HepG2 (cell line): Measurements from ENCODE around the gene BCAR3. TPM values are rescaled to one million over a fixed set of nuclear protein-coding genes. Genes with fewer than 3 reads are reported as not detected.

Source experiments
- ATAC-seq: fragments of 200-7000 bp; cut with Tn5 transposase; 3 replicates; pipeline ENCODE4 v1.9.1; 2020; ENCODE audit warnings: mild to moderate bottlenecking, moderate library complexity
- BruUV-seq: library from RNA; stranded (reverse); fragments of 400-500 nt; replicated peaks from 2 replicates; lab custom pipeline; 2021; lab: Mats Ljungman, UMichigan
- CTCF ChIA-PET: fragments of 300-600 bp; formaldehyde crosslinking; extraction: SDS; loops from one replicate; lab custom pipeline; 2021; ENCODE audit warnings: low total read pairs, inconsistent platforms, low intra/inter-chr PET ratio; lab: Yijun Ruan, JAX
- POLR2A ChIA-PET: fragments of 350-600 bp; sonication (Branson Sonifier 250); formaldehyde crosslinking; loops from one replicate; lab custom pipeline; 2020; ENCODE audit warnings: antibody characterized with exemption, inconsistent platforms; lab: Yijun Ruan, JAX
- DNase-seq: peaks from one replicate; pipeline ENCODE4 v3.0.0-alpha.2; 2015; ENCODE audit warnings: low spot score
- FAIRE-seq: peaks from 3 replicates; lab custom pipeline; 2011; peaks lifted over from hg19 to GRCh38; lab: Jason Lieb, UNC
- H2AFZ ChIP-seq: one replicate; pipeline ENCODE4 v1.6.1; 2011; ENCODE audit warnings: low read length, inconsistent platforms
- H3K27ac ChIP-seq: fragments of 300-600 bp; 3 replicates; pipeline ENCODE4 v1.8.0; 2011; ENCODE audit warnings: mixed run types, mild to moderate bottlenecking, mixed read lengths, low read length, inconsistent platforms; ENCODE audit not compliant: insufficient read depth; ENCODE audit errors: extremely low read length
- H3K27me3 ChIP-seq, 2 experiments: fragments of 200-600 bp in 1 of 2; 2 replicates in 1 of 2; 3 replicates in 1 of 2; pipeline versions ENCODE4 v1.6.0 to v1.8.0; 2011; ENCODE audit warnings: low read length in 2 of 2, mild to moderate bottlenecking in 2 of 2, moderate library complexity in 2 of 2, inconsistent platforms in 1 of 2; ENCODE audit not compliant: insufficient read depth in 2 of 2, control insufficient read depth in 1 of 2
- H3K36me3 ChIP-seq, 2 experiments: fragments of 200-600 bp in 1 of 2; replicated peaks in 1 of 2; 2 replicates in 1 of 2; 3 replicates in 1 of 2; pipeline versions ENCODE4 v1.5.1 to v1.8.0; 2011; ENCODE audit warnings: low read length in 2 of 2, inconsistent platforms in 1 of 2; ENCODE audit not compliant: insufficient read depth in 2 of 2, control insufficient read depth in 1 of 2
- H3K4me1 ChIP-seq: 2 replicates; pipeline ENCODE4 v1.5.1; 2012; ENCODE audit warnings: low read length, inconsistent platforms; ENCODE audit not compliant: insufficient read depth
- H3K4me2 ChIP-seq: 2 replicates; pipeline ENCODE4 v1.6.0; 2011; ENCODE audit warnings: low read depth, low read length, inconsistent platforms
- H3K4me3 ChIP-seq, 3 experiments: fragments of 200-600 bp in 1 of 3; sonication (generic), shearing (Covaris generic) in 1 of 3; replicated peaks in 1 of 3; 2 replicates each; pipeline ENCODE4 v1.5.1; 2011 to 2016; ENCODE audit warnings: low read length in 3 of 3, inconsistent platforms in 2 of 3, low read depth in 2 of 3, mild to moderate bottlenecking in 2 of 3, control low read depth in 1 of 3, mixed read lengths in 1 of 3; ENCODE audit not compliant: insufficient read depth in 1 of 3
- H3K79me2 ChIP-seq: one replicate; pipeline ENCODE4 v1.6.1; 2011; ENCODE audit warnings: low read length, inconsistent platforms; ENCODE audit not compliant: insufficient read depth
- H3K9ac ChIP-seq: 2 replicates; pipeline ENCODE4 v1.6.0; 2011; ENCODE audit warnings: mild to moderate bottlenecking, low read depth, low read length, inconsistent platforms; ENCODE audit not compliant: insufficient read depth
- H3K9me3 ChIP-seq: 2 replicates; pipeline ENCODE4 v1.5.1; 2012; ENCODE audit warnings: mild to moderate bottlenecking, low read length
- H4K20me1 ChIP-seq: 2 replicates; pipeline ENCODE4 v1.6.0; 2011; ENCODE audit warnings: inconsistent platforms, mild to moderate bottlenecking, low read length, moderate library complexity; ENCODE audit not compliant: insufficient read depth
- KMT2B ChIP-seq: IDR thresholded peaks from 2 replicates; pipeline ENCODE4 v1.6.1; 2016; ENCODE audit warnings: missing genetic modification reagents, missing compliant biosample characterization
- ZFP41 ChIP-seq: sonication (generic); formaldehyde crosslinking; IDR thresholded peaks from 2 replicates; pipeline ENCODE4 v1.4.0; 2020; ENCODE audit warnings: mild to moderate bottlenecking, missing genetic modification reagents, borderline replicate concordance
- WGBS: methylation state at CpG from one replicate; pipeline ENCODE4 v1.1.6; 2017; ENCODE audit warnings: low lambda C conversion rate; 5-methylcytosine and 5-hydroxymethylcytosine counted together
- in situ Hi-C: cut with HindIII; loops from 2 replicates; pipeline ENCODE4 v1.10.0; 2017; ENCODE audit warnings: low pct_unique_long_range_greater_than_20kb; ENCODE audit not compliant: extremely low pct_ligation_motif_present
- intact Hi-C: fragments of 100-400 bp; cut with micrococcal nuclease; formaldehyde crosslinking; loops from one replicate; pipeline ENCODE4 v1.10.0; 2022; ENCODE audit not compliant: unreplicated experiment
- polyA plus RNA-seq, 8 experiments: library from polyadenylated mRNA; depleted of rRNA in 3 of 8; stranded (reverse) in 7 of 8; unstranded in 1 of 8; fragments of >200 nt; fragmentation: Illumina TruSeq in 4 of 8; extraction: Trizol in 4 of 8; gene quantifications; 2 replicates each; pipeline versions ENCODE4 v1.2.1 to v1.2.3, GENCODE V29; 2011 to 2016; ENCODE audit warnings: low read depth in 4 of 8, missing spikeins in 1 of 8, mixed read lengths in 1 of 8; ENCODE audit not compliant: insufficient read depth in 1 of 8
- total RNA-seq, 5 experiments: library from RNA; depleted of rRNA; stranded (reverse); fragments of >200 nt; fragmentation: Illumina TruSeq; extraction: Trizol; gene quantifications; 2 replicates each; pipeline ENCODE4 v1.2.3, GENCODE V29; 2016; ENCODE audit warnings: low read depth in 1 of 5
- TF ChIP-seq, protein P1 (sequence below): sonication (generic); formaldehyde crosslinking; IDR thresholded peaks from 2 replicates; pipeline ENCODE4 v1.4.0; 2020; ENCODE audit warnings: missing genetic modification reagents
- TF ChIP-seq, protein P2 (sequence below): sonication (generic); formaldehyde crosslinking; IDR thresholded peaks from 2 replicates; pipeline ENCODE4 v1.4.0; 2020; ENCODE audit warnings: missing genetic modification reagents, borderline replicate concordance
- TF ChIP-seq, protein P3 (sequence below): sonication (generic); formaldehyde crosslinking; IDR thresholded peaks from 2 replicates; pipeline ENCODE4 v1.5.1; 2020; ENCODE audit warnings: mild to moderate bottlenecking, missing genetic modification reagents, borderline replicate concordance
- TF ChIP-seq, protein P4 (sequence below): sonication (generic); formaldehyde crosslinking; IDR thresholded peaks from 2 replicates; pipeline ENCODE4 v1.5.0; 2020; ENCODE audit warnings: missing genetic modification reagents, mild to moderate bottlenecking, borderline replicate concordance
- TF ChIP-seq, protein P5 (sequence below): sonication (generic); formaldehyde crosslinking; IDR thresholded peaks from 2 replicates; pipeline ENCODE4 v1.5.0; 2020; ENCODE audit warnings: missing genetic modification reagents, mild to moderate bottlenecking, borderline replicate concordance

Gene BCAR3
- total and polyA plus RNA-seq, 2 of the 13 experiments (the other 11 are each of a cell fraction or from before 2014, with no cell fraction given): 3.6 to 4.8 TPM

DNA sequence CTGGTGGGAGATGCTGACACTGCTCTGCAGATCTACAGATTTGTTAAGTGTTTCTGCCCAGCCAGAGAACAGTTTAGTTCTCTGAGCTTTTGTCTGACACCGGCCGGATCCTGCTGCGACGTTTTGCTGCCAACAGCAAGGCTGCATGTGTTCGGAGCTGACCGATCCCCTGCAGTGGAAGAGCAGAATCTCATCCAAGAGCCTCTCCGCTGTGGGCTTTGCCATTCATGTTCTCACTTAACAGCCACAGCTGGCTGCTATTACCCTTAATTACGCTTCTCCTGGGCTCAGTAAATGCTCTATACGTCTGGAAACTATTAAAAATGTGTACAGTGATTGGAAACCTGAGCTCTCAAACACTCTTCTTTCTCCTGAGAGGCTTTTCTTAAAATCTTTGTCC is 105.3 kb downstream of the BCAR3 start (continued):
- TF ChIP-seq, protein P1, sequence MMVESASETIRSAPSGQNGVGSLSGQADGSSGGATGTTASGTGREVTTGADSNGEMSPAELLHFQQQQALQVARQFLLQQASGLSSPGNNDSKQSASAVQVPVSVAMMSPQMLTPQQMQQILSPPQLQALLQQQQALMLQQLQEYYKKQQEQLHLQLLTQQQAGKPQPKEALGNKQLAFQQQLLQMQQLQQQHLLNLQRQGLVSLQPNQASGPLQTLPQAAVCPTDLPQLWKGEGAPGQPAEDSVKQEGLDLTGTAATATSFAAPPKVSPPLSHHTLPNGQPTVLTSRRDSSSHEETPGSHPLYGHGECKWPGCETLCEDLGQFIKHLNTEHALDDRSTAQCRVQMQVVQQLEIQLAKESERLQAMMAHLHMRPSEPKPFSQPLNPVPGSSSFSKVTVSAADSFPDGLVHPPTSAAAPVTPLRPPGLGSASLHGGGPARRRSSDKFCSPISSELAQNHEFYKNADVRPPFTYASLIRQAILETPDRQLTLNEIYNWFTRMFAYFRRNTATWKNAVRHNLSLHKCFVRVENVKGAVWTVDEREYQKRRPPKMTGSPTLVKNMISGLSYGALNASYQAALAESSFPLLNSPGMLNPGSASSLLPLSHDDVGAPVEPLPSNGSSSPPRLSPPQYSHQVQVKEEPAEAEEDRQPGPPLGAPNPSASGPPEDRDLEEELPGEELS (CRISPR knock-in tag): no peak
- no peak for TF ChIP-seq ZFP41
- TF ChIP-seq, protein P2, sequence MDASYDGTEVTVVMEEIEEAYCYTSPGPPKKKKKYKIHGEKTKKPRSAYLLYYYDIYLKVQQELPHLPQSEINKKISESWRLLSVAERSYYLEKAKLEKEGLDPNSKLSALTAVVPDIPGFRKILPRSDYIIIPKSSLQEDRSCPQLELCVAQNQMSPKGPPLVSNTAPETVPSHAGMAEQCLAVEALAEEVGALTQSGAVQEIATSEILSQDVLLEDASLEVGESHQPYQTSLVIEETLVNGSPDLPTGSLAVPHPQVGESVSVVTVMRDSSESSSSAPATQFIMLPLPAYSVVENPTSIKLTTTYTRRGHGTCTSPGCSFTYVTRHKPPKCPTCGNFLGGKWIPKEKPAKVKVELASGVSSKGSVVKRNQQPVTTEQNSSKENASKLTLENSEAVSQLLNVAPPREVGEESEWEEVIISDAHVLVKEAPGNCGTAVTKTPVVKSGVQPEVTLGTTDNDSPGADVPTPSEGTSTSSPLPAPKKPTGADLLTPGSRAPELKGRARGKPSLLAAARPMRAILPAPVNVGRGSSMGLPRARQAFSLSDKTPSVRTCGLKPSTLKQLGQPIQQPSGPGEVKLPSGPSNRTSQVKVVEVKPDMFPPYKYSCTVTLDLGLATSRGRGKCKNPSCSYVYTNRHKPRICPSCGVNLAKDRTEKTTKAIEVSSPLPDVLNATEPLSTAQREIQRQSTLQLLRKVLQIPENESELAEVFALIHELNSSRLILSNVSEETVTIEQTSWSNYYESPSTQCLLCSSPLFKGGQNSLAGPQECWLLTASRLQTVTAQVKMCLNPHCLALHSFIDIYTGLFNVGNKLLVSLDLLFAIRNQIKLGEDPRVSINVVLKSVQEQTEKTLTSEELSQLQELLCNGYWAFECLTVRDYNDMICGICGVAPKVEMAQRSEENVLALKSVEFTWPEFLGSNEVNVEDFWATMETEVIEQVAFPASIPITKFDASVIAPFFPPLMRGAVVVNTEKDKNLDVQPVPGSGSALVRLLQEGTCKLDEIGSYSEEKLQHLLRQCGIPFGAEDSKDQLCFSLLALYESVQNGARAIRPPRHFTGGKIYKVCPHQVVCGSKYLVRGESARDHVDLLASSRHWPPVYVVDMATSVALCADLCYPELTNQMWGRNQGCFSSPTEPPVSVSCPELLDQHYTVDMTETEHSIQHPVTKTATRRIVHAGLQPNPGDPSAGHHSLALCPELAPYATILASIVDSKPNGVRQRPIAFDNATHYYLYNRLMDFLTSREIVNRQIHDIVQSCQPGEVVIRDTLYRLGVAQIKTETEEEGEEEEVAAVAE (CRISPR knock-in tag): no peak

DNA sequence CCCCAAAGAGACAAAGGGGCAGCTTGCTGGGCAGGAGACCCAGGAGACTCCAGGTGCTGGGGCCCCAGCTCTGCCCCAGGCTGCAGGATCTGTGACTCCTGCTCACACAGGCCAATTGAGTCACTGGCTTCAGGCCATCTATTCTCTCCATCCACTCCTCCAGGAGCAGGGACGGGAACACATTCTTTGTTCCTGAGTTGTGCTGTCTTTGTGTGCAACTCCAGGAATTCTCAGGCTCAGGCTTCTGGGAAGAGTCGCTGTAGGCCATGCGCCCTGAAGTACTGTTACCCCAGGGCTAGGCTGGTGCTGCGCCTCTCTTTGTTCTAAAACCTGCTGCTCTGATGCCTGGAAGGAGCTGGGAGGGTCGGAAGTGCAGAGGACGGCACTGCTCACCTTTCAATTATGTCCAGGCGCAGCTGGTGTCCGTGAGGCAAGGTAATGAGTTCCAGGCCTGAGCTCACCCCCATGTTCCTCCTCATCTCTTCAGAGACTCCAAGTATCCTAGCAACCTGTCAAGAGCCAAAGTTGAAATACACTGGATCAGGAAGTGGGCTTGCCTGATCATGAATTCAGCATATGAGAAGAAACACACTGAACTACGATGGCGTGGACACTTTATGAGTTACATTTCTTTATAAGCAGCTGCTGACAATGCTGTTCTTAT is 105.9 kb downstream of the BCAR3 start:
- H3K9me3 ChIP-seq: no peaks in the 10 kb centered on the region
- no peaks in the 10 kb centered on the region for H3K79me2 ChIP-seq
- H3K4me3 ChIP-seq: no peak overlapping the region
- FAIRE-seq (no peak), ATAC-seq (no peak), DNase-seq (no peak)
- peaks cover 20% of the 10 kb centered on the region for H3K4me1 ChIP-seq
- H3K36me3 ChIP-seq: peaks cover 5 to 15% of the 10 kb centered on the region in 2 experiments
- no peaks in the 10 kb centered on the region for H3K27me3 ChIP-seq
- no peak overlapping the region for H3K4me2 ChIP-seq
- no TSS peak for BruUV-seq
- no peak overlapping the region for H3K27ac ChIP-seq
- in situ Hi-C loops (no loop called here), intact Hi-C loops (no loop called here)
- H2AFZ ChIP-seq: no peak overlapping the region
- H3K9ac ChIP-seq: no peak overlapping the region
- no peaks in the 10 kb centered on the region for H4K20me1 ChIP-seq
- ChIA-PET CTCF (no interaction called here), POLR2A (interaction anchor here (1.4 kb wide), 1 partner anchor 16 kb away, joined by 4 read pairs; no protein-coding TSS in a partner anchor)
- 98% methylated on average over 10 of the region's 10 CpGs for WGBS
- no peak for TF ChIP-seq KMT2B (CRISPR knock-in tag)
- TF ChIP-seq, protein P3, sequence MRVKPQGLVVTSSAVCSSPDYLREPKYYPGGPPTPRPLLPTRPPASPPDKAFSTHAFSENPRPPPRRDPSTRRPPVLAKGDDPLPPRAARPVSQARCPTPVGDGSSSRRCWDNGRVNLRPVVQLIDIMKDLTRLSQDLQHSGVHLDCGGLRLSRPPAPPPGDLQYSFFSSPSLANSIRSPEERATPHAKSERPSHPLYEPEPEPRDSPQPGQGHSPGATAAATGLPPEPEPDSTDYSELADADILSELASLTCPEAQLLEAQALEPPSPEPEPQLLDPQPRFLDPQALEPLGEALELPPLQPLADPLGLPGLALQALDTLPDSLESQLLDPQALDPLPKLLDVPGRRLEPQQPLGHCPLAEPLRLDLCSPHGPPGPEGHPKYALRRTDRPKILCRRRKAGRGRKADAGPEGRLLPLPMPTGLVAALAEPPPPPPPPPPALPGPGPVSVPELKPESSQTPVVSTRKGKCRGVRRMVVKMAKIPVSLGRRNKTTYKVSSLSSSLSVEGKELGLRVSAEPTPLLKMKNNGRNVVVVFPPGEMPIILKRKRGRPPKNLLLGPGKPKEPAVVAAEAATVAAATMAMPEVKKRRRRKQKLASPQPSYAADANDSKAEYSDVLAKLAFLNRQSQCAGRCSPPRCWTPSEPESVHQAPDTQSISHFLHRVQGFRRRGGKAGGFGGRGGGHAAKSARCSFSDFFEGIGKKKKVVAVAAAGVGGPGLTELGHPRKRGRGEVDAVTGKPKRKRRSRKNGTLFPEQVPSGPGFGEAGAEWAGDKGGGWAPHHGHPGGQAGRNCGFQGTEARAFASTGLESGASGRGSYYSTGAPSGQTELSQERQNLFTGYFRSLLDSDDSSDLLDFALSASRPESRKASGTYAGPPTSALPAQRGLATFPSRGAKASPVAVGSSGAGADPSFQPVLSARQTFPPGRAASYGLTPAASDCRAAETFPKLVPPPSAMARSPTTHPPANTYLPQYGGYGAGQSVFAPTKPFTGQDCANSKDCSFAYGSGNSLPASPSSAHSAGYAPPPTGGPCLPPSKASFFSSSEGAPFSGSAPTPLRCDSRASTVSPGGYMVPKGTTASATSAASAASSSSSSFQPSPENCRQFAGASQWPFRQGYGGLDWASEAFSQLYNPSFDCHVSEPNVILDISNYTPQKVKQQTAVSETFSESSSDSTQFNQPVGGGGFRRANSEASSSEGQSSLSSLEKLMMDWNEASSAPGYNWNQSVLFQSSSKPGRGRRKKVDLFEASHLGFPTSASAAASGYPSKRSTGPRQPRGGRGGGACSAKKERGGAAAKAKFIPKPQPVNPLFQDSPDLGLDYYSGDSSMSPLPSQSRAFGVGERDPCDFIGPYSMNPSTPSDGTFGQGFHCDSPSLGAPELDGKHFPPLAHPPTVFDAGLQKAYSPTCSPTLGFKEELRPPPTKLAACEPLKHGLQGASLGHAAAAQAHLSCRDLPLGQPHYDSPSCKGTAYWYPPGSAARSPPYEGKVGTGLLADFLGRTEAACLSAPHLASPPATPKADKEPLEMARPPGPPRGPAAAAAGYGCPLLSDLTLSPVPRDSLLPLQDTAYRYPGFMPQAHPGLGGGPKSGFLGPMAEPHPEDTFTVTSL: no peak
- TF ChIP-seq, protein P4, sequence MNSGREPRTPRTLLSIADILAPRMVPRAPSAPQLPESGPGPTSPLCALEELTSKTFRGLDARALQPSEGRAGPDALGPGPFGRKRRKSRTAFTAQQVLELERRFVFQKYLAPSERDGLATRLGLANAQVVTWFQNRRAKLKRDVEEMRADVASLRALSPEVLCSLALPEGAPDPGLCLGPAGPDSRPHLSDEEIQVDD (CRISPR knock-in tag): no peak
- TF ChIP-seq, protein P5, sequence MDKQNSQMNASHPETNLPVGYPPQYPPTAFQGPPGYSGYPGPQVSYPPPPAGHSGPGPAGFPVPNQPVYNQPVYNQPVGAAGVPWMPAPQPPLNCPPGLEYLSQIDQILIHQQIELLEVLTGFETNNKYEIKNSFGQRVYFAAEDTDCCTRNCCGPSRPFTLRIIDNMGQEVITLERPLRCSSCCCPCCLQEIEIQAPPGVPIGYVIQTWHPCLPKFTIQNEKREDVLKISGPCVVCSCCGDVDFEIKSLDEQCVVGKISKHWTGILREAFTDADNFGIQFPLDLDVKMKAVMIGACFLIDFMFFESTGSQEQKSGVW (CRISPR knock-in tag): no peak
